ENCODE data around the gene HBS1L.

Gene HBS1L

DNA sequence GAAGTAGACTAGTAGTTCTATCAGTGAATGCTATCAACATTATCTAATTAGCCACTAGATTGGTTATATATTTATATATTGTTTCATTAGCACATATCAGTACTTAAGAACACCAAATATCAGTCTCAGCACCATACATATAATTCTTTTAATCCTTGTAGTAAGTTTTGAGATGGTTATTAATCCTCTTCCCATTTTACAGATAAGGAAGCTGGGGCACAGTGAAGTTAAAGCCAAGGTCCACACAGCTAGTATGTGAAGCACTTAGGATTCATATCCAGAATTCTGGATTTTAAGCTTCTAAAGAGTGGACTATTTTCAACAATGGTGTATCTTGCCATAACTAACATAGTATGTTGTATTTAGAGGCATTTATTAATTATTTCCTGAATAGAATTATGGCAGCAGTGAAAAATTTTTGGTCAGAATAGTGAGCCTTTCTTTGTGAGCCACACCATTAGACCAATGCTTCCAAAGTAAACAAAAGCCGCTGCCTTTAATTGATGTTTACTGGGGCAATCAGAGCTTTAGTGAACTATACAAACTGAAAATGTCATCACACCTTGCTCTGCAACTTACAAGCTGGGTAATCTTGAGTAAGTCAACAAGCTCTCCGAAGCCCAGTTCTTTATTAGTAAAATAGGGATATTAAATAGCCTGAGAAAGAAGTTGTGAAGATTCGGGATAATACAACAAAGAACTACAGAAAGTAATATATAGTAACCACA is 41.9 kb upstream of the HBS1L start:
- Histone ChIP-seq H4K8ac (ENCODE audit: low read depth, low read length) (no peak overlapping the region), H2BK5ac (ENCODE audit: low read length) (no peak overlapping the region), H3K27me3 (ENCODE audit: control insufficient read depth in 3 of 3, insufficient read depth in 3 of 3, low read depth in 1 of 3, low read length in 3 of 3) (no peaks in the 10 kb centered on the region), H2BK15ac (ENCODE audit: low read length) (no peak overlapping the region), H2BK12ac (ENCODE audit: low read length) (no peak overlapping the region), H3K4me2 (ENCODE audit: insufficient read depth, low read length, poor library complexity, severe bottlenecking) (no peak overlapping the region), H3K9me3 (replicated peaks in 1 of 2; ENCODE audit: control insufficient read depth in 2 of 2, insufficient read depth in 1 of 2, low read depth in 1 of 2, low read length in 2 of 2) (no peaks in the 10 kb centered on the region), H2AK5ac (ENCODE audit: low read depth, low read length) (no peak overlapping the region), H4K91ac (ENCODE audit: low read depth, low read length, poor library complexity) (no peak overlapping the region), H3K23ac (ENCODE audit: low read depth, low read length, poor library complexity) (no peak overlapping the region), H2BK120ac (ENCODE audit: low read depth, low read length) (no peak overlapping the region), H3K79me1 (ENCODE audit: low read depth, low read length) (no peaks in the 10 kb centered on the region), H3K14ac (ENCODE audit: low read length) (no peak overlapping the region), H3K4me1 (ENCODE audit: control insufficient read depth in 2 of 2, insufficient read depth in 1 of 2, low read depth in 1 of 2, low read length in 2 of 2) (no peaks in the 10 kb centered on the region), H2AFZ (ENCODE audit: low read length) (no peak overlapping the region), H3K4ac (ENCODE audit: low read length) (no peak overlapping the region), H3K18ac (ENCODE audit: low read length) (no peak overlapping the region), H3K9ac (ENCODE audit: low read depth, low read length, poor library complexity) (no peak overlapping the region), H3K27ac (replicated peaks; ENCODE audit: low read length) (no peak overlapping the region), H3K4me3 (ENCODE audit: low read length in 2 of 2) (no peak overlapping the region), H3K36me3 (replicated peaks in 1 of 2; ENCODE audit: control insufficient read depth in 2 of 2, insufficient read depth in 2 of 2, low read length in 2 of 2) (no peaks in the 10 kb centered on the region)
- no CpG with 5 or more reads among the region's 3 CpGs for WGBS, 2 donors (ENCODE audit: extremely low coverage in 2 of 2, insufficient read length in 2 of 2, insufficient replicate concordance in 1 of 2)
- DNase-seq (ENCODE audit: low spot score): no peak

DNA sequence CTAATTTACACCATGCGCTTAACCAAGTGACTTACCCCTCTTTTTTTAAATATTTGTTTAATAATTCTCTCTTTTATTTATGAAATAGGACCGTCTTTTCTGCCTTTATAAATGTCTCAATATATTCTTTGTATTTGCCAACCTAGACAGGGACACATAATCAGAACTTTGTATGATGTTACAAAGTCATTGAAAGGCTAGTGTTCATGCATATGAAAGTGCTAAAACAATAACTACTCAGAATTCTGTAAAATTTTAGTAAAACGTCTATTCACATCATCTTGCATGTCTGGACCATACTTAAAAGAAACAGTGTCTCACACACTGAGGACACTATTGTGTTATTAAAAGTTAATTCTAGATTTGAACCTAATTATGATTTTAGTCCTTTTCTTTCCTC is 41.1 kb upstream of the HBS1L start:
- Histone ChIP-seq H3K23ac (ENCODE audit: low read depth, low read length, poor library complexity) (no peak overlapping the region), H3K79me1 (ENCODE audit: low read depth, low read length) (no peaks in the 10 kb centered on the region), H3K9me3 (replicated peaks in 1 of 2; ENCODE audit: control insufficient read depth in 2 of 2, insufficient read depth in 1 of 2, low read depth in 1 of 2, low read length in 2 of 2) (no peaks in the 10 kb centered on the region), H2BK12ac (ENCODE audit: low read length) (no peak overlapping the region), H2AK5ac (ENCODE audit: low read depth, low read length) (no peak overlapping the region), H3K9ac (ENCODE audit: low read depth, low read length, poor library complexity) (no peak overlapping the region), H4K8ac (ENCODE audit: low read depth, low read length) (no peak overlapping the region), H2BK15ac (ENCODE audit: low read length) (no peak overlapping the region), H3K18ac (ENCODE audit: low read length) (no peak overlapping the region), H3K27me3 (ENCODE audit: control insufficient read depth in 3 of 3, insufficient read depth in 3 of 3, low read depth in 1 of 3, low read length in 3 of 3) (no peaks in the 10 kb centered on the region), H4K91ac (ENCODE audit: low read depth, low read length, poor library complexity) (no peak overlapping the region), H3K4me3 (ENCODE audit: low read length in 2 of 2) (no peak overlapping the region), H2AFZ (ENCODE audit: low read length) (no peak overlapping the region), H3K4me2 (ENCODE audit: insufficient read depth, low read length, poor library complexity, severe bottlenecking) (no peak overlapping the region), H3K27ac (replicated peaks; ENCODE audit: low read length) (no peak overlapping the region), H2BK120ac (ENCODE audit: low read depth, low read length) (no peak overlapping the region), H3K4ac (ENCODE audit: low read length) (no peak overlapping the region), H3K4me1 (ENCODE audit: control insufficient read depth in 2 of 2, insufficient read depth in 1 of 2, low read depth in 1 of 2, low read length in 2 of 2) (no peaks in the 10 kb centered on the region), H2BK5ac (ENCODE audit: low read length) (no peak overlapping the region), H3K36me3 (replicated peaks in 1 of 2; ENCODE audit: control insufficient read depth in 2 of 2, insufficient read depth in 2 of 2, low read length in 2 of 2) (no peaks in the 10 kb centered on the region), H3K14ac (ENCODE audit: low read length) (no peak overlapping the region)
- no peak for DNase-seq (ENCODE audit: low spot score)
- WGBS, 2 donors (ENCODE audit: extremely low coverage in 2 of 2, insufficient read length in 2 of 2, insufficient replicate concordance in 1 of 2): no CpG with 5 or more reads among the region's 3 CpGs

DNA sequence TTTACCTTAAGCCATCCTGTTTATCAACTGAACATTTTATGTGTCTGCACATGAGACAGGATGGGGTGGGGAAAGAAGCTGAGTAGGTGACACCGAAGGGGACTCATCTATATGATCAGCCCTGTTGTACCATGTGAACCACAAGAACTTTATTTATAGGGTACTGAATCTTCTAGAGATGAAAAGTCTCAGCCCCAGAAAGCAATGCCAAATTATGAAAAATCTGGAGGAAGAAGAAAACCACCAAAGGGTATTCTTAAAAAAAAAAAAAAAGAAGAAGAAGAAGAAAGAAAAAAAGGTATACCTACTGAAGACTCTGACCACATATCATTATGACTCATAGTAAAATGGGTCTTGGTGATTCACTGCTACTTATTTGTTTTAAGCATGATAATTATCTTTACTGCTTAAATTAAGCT is 39.8 kb upstream of the HBS1L start:
- Histone ChIP-seq H3K14ac (ENCODE audit: low read length) (no peak overlapping the region), H2BK12ac (ENCODE audit: low read length) (no peak overlapping the region), H3K9ac (ENCODE audit: low read depth, low read length, poor library complexity) (no peak overlapping the region), H3K79me1 (ENCODE audit: low read depth, low read length) (no peaks in the 10 kb centered on the region), H2AK5ac (ENCODE audit: low read depth, low read length) (no peak overlapping the region), H3K9me3 (replicated peaks in 1 of 2; ENCODE audit: control insufficient read depth in 2 of 2, insufficient read depth in 1 of 2, low read depth in 1 of 2, low read length in 2 of 2) (no peaks in the 10 kb centered on the region), H4K8ac (ENCODE audit: low read depth, low read length) (no peak overlapping the region), H3K4me1 (ENCODE audit: control insufficient read depth in 2 of 2, insufficient read depth in 1 of 2, low read depth in 1 of 2, low read length in 2 of 2) (peaks cover 0 to 2% of the 10 kb centered on the region in 2 donors), H3K18ac (ENCODE audit: low read length) (no peak overlapping the region), H2AFZ (ENCODE audit: low read length) (no peak overlapping the region), H3K23ac (ENCODE audit: low read depth, low read length, poor library complexity) (no peak overlapping the region), H3K4ac (ENCODE audit: low read length) (no peak overlapping the region), H2BK15ac (ENCODE audit: low read length) (no peak overlapping the region), H3K36me3 (replicated peaks in 1 of 2; ENCODE audit: control insufficient read depth in 2 of 2, insufficient read depth in 2 of 2, low read length in 2 of 2) (no peaks in the 10 kb centered on the region), H2BK5ac (ENCODE audit: low read length) (no peak overlapping the region), H3K4me3 (ENCODE audit: low read length in 2 of 2) (no peak overlapping the region), H2BK120ac (ENCODE audit: low read depth, low read length) (no peak overlapping the region), H3K27me3 (ENCODE audit: control insufficient read depth in 3 of 3, insufficient read depth in 3 of 3, low read depth in 1 of 3, low read length in 3 of 3) (no peaks in the 10 kb centered on the region), H3K4me2 (ENCODE audit: insufficient read depth, low read length, poor library complexity, severe bottlenecking) (no peak overlapping the region), H3K27ac (replicated peaks; ENCODE audit: low read length) (no peak overlapping the region), H4K91ac (ENCODE audit: low read depth, low read length, poor library complexity) (no peak overlapping the region)
- WGBS, 2 donors (ENCODE audit: extremely low coverage in 2 of 2, insufficient read length in 2 of 2, insufficient replicate concordance in 1 of 2): no CpG with 5 or more reads among the region's 1 CpG
- no peak for DNase-seq (ENCODE audit: low spot score)

DNA sequence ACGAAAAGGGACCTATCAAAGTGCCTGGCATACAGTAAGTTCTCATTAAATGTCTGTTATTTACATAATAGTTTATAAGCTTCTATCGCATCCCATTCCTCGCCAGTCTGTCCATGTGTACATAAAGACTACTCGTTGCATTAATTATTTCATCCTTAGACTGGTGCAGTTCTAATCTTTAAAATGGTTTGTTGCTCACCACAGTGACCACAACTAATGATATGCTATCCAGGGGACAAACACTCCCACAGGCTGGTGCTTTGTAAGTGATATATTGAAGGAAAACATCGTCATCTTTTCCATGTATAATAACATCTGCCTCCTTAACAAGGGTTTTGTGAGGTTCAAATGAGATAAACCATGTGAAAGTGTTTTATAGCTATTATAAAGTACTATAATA is 39.0 kb upstream of the HBS1L start:
- H3K4me1 ChIP-seq (ENCODE audit: control insufficient read depth in 2 of 2, insufficient read depth in 1 of 2, low read depth in 1 of 2, low read length in 2 of 2): peaks cover 0 to 2% of the 10 kb centered on the region in 2 donors
- DNase-seq (ENCODE audit: low spot score): no peak
- H2BK15ac ChIP-seq (ENCODE audit: low read length): no peak overlapping the region
- H2BK5ac ChIP-seq (ENCODE audit: low read length): no peak overlapping the region
- no peak overlapping the region for H3K14ac ChIP-seq (ENCODE audit: low read length)
- no peak overlapping the region for H3K23ac ChIP-seq (ENCODE audit: low read depth, low read length, poor library complexity)
- no peak overlapping the region for H4K91ac ChIP-seq (ENCODE audit: low read depth, low read length, poor library complexity)
- no peak overlapping the region for H3K27ac ChIP-seq (replicated peaks; ENCODE audit: low read length)
- H3K79me1 ChIP-seq (ENCODE audit: low read depth, low read length): no peaks in the 10 kb centered on the region
- WGBS, 2 donors (ENCODE audit: extremely low coverage in 2 of 2, insufficient read length in 2 of 2, insufficient replicate concordance in 1 of 2): no CpG with 5 or more reads among the region's 5 CpGs
- H3K18ac ChIP-seq (ENCODE audit: low read length): no peak overlapping the region
- no peak overlapping the region for H3K4me3 ChIP-seq (ENCODE audit: low read length in 2 of 2)
- no peak overlapping the region for H3K9ac ChIP-seq (ENCODE audit: low read depth, low read length, poor library complexity)
- H3K36me3 ChIP-seq (replicated peaks in 1 of 2; ENCODE audit: control insufficient read depth in 2 of 2, insufficient read depth in 2 of 2, low read length in 2 of 2): no peaks in the 10 kb centered on the region
- H3K4me2 ChIP-seq (ENCODE audit: insufficient read depth, low read length, poor library complexity, severe bottlenecking): no peak overlapping the region
- H2BK120ac ChIP-seq (ENCODE audit: low read depth, low read length): no peak overlapping the region
- no peak overlapping the region for H4K8ac ChIP-seq (ENCODE audit: low read depth, low read length)
- H3K4ac ChIP-seq (ENCODE audit: low read length): no peak overlapping the region
- H2BK12ac ChIP-seq (ENCODE audit: low read length): no peak overlapping the region
- no peak overlapping the region for H2AFZ ChIP-seq (ENCODE audit: low read length)
- no peak overlapping the region for H2AK5ac ChIP-seq (ENCODE audit: low read depth, low read length)
- H3K9me3 ChIP-seq (replicated peaks in 1 of 2; ENCODE audit: control insufficient read depth in 2 of 2, insufficient read depth in 1 of 2, low read depth in 1 of 2, low read length in 2 of 2): no peaks in the 10 kb centered on the region
- H3K27me3 ChIP-seq (ENCODE audit: control insufficient read depth in 3 of 3, insufficient read depth in 3 of 3, low read depth in 1 of 3, low read length in 3 of 3): no peaks in the 10 kb centered on the region
